Colonic mucosa (tissue), 4 donors: ENCODE results near the gene SLC30A5. TPM values are rescaled to one million over a fixed set of nuclear protein-coding genes. Genes with fewer than 3 reads are reported as not detected.

Experiments
- DNase-seq: peaks from one replicate; pipeline ENCODE4 v3.0.0-alpha.2; 2020
- H3K27ac ChIP-seq: fragments of 200-600 bp; one replicate; pipeline ENCODE4 v1.8.0; 2021
- H3K27me3 ChIP-seq: fragments of 200-600 bp; one replicate; pipeline ENCODE4 v1.8.0; 2021
- H3K36me3 ChIP-seq: fragments of 200-600 bp; one replicate; pipeline ENCODE4 v1.8.0; 2021
- H3K4me1 ChIP-seq: fragments of 200-600 bp; one replicate; pipeline ENCODE4 v1.8.0; 2021; ENCODE audit warnings: mild to moderate bottlenecking
- H3K4me3 ChIP-seq: fragments of 200-600 bp; one replicate; pipeline ENCODE4 v1.8.0; 2021
- H3K9ac ChIP-seq, 2 donors: one replicate each; pipeline ENCODE4 v1.7.0; 2013; ENCODE audit warnings: control low read depth in 2 of 2, low read depth in 2 of 2, low read length in 2 of 2
- H3K9me3 ChIP-seq: fragments of 200-600 bp; one replicate; pipeline ENCODE4 v1.8.0; 2021
- CTCF ChIP-seq: fragments of 200-600 bp; IDR thresholded peaks from one replicate; pipeline ENCODE4 v1.8.0; 2022; ENCODE audit warnings: antibody characterized with exemption, mild to moderate bottlenecking
- intact Hi-C: fragments of 100-400 bp; cut with DNase I; formaldehyde crosslinking; loops from one replicate; pipeline ENCODE4 v1.14.1; 2022
- total RNA-seq, 2 donors: library from RNA; stranded (reverse); fragmentation: NEBNext Ultra II Directional in 1 of 2; extraction: Animal tissue kit (Norgen Biotek cat#: 25700) in 1 of 2; gene quantifications; one replicate each; pipeline ENCODE4 v1.2.1, GENCODE V29; 2021
- donor health status: healthy.
- donor health status: DM: no; HTN: no; CAD: no.
- donor health status: DM: no; HTN: no; CAD: no.

SLC30A5 gene
- total RNA-seq, 2 donors from 2014 or later: 45.9 to 50.5 TPM

- no peaks in the 10 kb centered on the region for H3K27me3 ChIP-seq
- no peak overlapping the region for H3K9ac ChIP-seq
- H3K36me3 ChIP-seq: no peaks in the 10 kb centered on the region
- intact Hi-C loops: no loop called here
- no peak overlapping the region for H3K27ac ChIP-seq
- no peaks in the 10 kb centered on the region for H3K4me1 ChIP-seq
- H3K9me3 ChIP-seq: no peaks in the 10 kb centered on the region
- DNase-seq: no peak
- no peak for TF ChIP-seq CTCF
- H3K4me3 ChIP-seq: no peak overlapping the region
These were observed 58.9 kb downstream of the SLC30A5 start for GRCh38 chr5:69152731-69153130.

- H3K4me1 ChIP-seq: no peaks in the 10 kb centered on the region
- H3K4me3 ChIP-seq: no peak overlapping the region
- no peaks in the 10 kb centered on the region for H3K27me3 ChIP-seq
- no peaks in the 10 kb centered on the region for H3K36me3 ChIP-seq
- intact Hi-C loops: no loop called here
- no peak overlapping the region for H3K27ac ChIP-seq
- no peak for TF ChIP-seq CTCF
- H3K9me3 ChIP-seq: no peaks in the 10 kb centered on the region
- H3K9ac ChIP-seq: no peak overlapping the region
- DNase-seq: no peak
These were observed 62.6 kb downstream of the SLC30A5 start for GRCh38 chr5:69156456-69156855.

GRCh38 chr5:69158039-69158438 is 64.2 kb downstream of the SLC30A5 start:
- intact Hi-C loops: no loop called here
- Histone ChIP-seq H3K4me1 (no peaks in the 10 kb centered on the region), H3K9ac (no peak overlapping the region), H3K27ac (no peak overlapping the region), H3K27me3 (no peaks in the 10 kb centered on the region), H3K4me3 (no peak overlapping the region), H3K36me3 (no peaks in the 10 kb centered on the region), H3K9me3 (no peaks in the 10 kb centered on the region)
- no peak for DNase-seq
- TF ChIP-seq CTCF: no peak

- TF ChIP-seq CTCF: no peak
- H3K4me1 ChIP-seq: no peaks in the 10 kb centered on the region
- intact Hi-C loops: loop anchor here (10.0 kb wide), 1 partner anchor 54 kb away; a partner anchor contains a TSS
- no peaks in the 10 kb centered on the region for H3K27me3 ChIP-seq
- no peak overlapping the region for H3K27ac ChIP-seq
- H3K36me3 ChIP-seq: no peaks in the 10 kb centered on the region
- H3K9ac ChIP-seq: no peak overlapping the region
- H3K4me3 ChIP-seq: no peak overlapping the region
- no peaks in the 10 kb centered on the region for H3K9me3 ChIP-seq
- DNase-seq: no peak
These were observed 66.8 kb downstream of the SLC30A5 start for GRCh38 chr5:69160651-69161050.

GRCh38 chr5:69166686-69167492 is 73.1 kb downstream of the SLC30A5 start, which contains the start of gene CCNB1:
TSS of gene CCNB1 (plus strand) at chr5:69167150. CDS start at chr5:69167263, 113 bp downstream.
- DNase-seq: peak; percentile 99
- H3K27me3 ChIP-seq: no peaks in the 10 kb centered on the region
- peaks cover 4% of the 10 kb centered on the region for H3K4me1 ChIP-seq
- H3K36me3 ChIP-seq: no peaks in the 10 kb centered on the region
- peak within 1 kb of the TSS; percentile 28 to 66 for H3K9ac ChIP-seq
- no peaks in the 10 kb centered on the region for H3K9me3 ChIP-seq
- TF ChIP-seq CTCF: no peak
- intact Hi-C loops: loop anchor here (10.0 kb wide), 1 partner anchor 48 kb away; a partner anchor contains a TSS
- peak within 1 kb of the TSS; percentile 88 for H3K4me3 ChIP-seq
- peak within 1 kb of the TSS; percentile 53 for H3K27ac ChIP-seq
